ENCODE results near the gene NEIL3.

DNA sequence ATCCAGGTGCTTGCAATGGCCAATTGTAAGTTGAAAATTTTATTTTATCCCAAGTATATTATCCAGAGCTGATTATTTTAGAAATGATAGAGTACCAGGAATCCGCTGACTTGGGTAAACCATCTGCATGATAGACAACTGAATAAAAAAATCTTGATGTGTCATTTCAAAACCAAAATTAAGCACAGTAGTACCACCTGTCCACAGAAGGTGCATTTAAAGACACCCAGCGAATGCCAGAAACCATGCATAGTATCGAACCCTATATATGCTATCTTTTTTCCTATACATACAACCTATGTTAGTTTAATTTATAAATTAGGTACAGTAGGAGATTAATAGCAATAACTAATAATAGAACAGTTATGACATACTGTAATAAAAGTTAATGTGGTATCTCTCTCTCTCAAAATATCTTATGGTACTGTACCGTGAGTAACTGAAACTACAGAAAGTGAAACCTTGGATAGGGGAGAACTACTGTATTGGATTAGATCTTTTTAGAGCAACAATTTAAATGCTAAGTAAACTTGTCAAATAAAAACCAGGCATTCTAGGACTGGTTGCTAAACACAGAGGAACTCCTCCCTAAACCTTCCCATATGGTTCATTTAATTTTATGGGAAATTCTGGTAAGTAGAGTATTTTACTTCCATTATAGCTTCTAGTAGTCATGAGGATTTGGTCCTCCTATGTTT lies 6.2 kb downstream of the NEIL3 start:
- TF ChIP-seq, protein P1, sequence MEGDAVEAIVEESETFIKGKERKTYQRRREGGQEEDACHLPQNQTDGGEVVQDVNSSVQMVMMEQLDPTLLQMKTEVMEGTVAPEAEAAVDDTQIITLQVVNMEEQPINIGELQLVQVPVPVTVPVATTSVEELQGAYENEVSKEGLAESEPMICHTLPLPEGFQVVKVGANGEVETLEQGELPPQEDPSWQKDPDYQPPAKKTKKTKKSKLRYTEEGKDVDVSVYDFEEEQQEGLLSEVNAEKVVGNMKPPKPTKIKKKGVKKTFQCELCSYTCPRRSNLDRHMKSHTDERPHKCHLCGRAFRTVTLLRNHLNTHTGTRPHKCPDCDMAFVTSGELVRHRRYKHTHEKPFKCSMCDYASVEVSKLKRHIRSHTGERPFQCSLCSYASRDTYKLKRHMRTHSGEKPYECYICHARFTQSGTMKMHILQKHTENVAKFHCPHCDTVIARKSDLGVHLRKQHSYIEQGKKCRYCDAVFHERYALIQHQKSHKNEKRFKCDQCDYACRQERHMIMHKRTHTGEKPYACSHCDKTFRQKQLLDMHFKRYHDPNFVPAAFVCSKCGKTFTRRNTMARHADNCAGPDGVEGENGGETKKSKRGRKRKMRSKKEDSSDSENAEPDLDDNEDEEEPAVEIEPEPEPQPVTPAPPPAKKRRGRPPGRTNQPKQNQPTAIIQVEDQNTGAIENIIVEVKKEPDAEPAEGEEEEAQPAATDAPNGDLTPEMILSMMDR (IDR thresholded peaks at IDR 0.05; ENCODE audit: low read depth, low read length, poor library complexity, severe bottlenecking): no peak
- TF ChIP-seq EZH2phosphoT487 (IDR thresholded peaks at IDR 0.05; ENCODE audit: borderline replicate concordance, low read length): no peak
